ENCODE data around the gene HDAC4.

Gene HDAC4

DNA sequence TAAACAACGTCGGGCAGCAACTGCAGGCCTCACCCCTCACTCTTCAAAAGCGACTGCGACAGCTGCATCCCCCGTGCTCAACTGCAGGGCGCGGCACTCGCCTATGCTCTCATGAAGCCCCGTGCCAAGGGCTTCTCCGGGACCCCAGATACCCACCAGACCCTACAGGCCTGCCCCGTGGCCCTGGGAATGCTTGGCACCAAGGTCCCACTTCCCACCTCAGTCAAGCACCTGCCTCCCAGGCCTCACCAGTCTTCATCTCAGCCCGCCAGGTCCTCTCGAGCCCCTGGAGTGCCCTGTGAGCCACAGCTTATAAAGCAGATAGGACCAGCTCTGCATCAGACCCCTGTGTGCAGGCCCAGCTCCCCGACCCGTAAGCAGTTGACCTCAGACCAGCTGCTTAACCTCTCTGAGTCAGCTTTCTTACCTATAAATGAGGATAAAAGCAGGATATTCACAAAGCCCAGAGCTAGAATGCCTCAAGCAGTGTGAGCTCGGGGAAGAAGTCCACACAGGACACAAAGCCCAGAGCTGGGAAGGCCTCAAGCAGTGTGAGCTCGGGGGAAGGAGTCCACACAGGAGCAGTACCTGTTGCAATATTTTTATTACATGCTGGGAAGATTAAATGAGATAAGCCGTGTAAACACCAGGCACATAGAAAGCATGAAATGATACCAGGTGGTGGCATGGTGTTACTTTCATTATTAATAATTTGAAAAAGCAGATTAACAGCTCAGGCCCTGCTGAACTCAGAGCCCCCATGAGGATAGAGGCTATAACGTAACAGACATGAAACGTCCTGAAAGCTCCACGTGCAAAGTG, 96.9 kb downstream of the HDAC4 start:
- no peak overlapping the region for H3K27ac ChIP-seq
- no peak overlapping the region for H3K4me3 ChIP-seq

DNA sequence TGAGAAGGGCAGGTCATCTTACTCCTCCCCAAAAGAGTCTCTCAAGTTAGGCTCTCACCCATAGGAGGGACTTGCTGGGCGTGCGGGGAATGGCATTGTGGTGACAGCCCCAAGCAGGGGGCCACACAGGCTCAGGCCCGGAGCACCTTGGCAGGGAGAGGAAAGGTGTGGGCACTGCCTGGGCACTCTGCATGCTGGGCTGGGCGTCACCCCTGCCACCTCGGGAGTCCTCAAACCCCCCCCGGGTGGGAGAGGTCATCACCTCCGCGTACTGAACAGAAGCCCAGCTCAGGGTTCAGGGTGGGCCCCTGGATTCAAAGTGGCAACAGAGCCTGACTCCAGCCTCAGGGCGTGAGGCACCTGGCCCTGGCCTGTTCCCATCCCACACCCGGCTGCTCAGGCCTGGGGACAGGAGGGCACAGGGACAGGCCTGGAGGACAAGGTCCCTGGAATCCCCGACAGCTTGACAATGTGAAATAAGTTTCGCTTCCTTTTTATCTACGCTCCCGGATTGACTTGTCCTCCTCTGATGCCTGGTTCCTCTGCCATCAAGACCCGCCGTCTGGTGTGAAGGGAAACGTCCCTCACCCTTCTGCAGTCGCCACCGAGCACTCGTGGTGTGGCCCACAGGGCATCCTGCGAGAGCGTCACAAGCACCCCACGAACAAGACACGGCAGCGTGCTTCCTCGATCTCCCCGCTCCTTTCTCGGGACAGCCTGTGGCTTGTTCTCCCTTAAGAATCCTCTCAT, 97.8 kb downstream of the HDAC4 start:
- no peak overlapping the region for H3K4me3 ChIP-seq
- H3K27ac ChIP-seq, result no peak overlapping the region

DNA sequence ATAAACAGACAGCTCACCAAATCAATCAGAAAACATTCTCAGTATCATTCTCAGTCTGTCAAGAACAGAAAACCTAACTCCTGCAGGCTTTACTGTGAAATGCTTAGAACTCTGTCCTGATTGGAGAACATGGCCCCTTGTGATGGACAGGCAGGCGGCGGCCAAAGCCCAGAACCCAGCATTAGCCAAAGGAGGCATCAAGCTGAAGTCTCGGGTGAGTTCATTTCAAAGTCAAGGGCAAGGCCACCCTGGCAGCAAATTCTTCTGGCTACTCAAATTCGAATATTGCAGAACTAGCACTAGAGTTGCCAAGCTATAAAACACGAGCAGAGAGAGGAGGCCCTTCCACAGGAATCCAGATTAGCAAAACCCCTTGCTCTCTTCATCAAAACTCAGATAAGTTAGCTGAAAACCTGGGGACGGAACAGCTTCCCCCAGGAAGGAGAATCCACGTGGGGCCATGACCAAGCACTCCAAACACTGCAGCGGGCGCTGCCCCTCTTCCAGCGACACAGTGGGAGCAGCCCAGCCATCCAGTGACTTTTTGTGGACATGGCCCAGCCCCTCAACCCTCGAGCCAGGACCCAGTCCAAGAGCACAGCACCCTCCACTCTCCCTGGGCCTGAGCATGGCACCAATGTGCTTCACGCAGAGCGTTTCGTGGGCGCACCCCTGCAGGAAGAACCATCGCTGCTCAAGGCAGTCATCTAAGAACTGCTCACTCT, 98.6 kb downstream of the HDAC4 start:
- Histone ChIP-seq H3K4me3 (no peak overlapping the region), H3K27ac (no peak overlapping the region)

DNA sequence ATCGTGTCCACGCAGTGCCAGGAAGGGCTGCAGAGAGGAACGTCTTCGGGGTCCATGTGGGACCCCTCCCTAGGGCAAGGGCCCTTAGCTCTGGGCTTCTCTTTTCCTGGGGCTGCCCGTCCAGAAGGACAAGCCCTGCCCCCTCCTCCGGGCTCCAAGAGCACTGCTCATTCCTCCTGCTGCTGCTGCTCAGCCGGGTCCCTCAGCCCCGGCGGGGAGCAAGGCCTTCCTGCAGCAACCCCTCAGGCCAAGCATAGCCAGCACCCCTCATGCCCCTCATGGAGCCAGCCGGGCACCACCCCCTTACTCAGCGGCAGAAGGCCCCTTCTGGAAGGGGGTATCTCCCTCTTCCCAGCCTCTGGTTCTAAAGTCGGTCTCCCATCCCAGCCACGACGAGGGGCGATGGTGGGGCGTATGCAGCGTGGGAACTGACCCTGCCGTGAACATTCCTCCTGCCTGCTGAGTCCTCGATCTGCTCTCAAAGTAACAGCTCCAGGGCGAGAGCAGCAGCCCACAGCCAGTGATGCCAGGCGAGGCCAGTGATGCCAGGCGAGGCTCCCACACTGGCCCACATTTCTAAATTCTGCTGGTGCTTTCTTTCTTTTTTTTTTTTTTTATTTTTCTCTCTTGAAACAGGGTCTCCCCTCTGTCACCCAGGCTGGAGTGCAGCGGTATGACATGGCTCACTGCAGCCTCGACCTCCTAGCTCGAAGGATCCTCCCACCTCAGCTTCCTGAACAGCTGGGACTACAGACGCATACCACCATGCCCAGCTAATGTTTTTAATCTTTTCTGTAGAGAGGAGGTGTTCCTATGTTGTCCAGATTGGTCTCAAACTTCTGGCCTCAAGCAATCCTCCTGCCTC, 99.7 kb downstream of the HDAC4 start:
- no peak overlapping the region for H3K27ac ChIP-seq
- no peak overlapping the region for H3K4me3 ChIP-seq

DNA sequence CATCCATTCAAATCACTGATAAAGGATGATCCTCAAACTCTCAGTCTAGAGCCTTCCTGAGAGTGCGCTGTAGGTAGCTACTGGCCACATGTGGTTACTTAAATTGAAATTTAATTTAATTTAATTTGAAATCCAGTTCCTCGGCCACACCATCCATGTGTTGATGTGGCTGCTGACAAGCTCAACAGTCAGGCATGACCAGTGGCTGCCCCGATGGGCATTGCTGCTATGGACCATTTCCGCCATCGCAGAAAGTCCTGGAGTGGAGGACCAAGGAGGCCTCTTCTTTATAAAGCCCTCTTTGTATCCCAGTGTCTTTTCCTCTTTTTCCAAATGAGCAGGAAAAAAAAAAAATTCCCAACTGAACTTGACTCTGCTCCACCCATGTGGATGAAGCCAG, 100.6 kb downstream of the HDAC4 start:
- no peak overlapping the region for H3K27ac ChIP-seq

DNA sequence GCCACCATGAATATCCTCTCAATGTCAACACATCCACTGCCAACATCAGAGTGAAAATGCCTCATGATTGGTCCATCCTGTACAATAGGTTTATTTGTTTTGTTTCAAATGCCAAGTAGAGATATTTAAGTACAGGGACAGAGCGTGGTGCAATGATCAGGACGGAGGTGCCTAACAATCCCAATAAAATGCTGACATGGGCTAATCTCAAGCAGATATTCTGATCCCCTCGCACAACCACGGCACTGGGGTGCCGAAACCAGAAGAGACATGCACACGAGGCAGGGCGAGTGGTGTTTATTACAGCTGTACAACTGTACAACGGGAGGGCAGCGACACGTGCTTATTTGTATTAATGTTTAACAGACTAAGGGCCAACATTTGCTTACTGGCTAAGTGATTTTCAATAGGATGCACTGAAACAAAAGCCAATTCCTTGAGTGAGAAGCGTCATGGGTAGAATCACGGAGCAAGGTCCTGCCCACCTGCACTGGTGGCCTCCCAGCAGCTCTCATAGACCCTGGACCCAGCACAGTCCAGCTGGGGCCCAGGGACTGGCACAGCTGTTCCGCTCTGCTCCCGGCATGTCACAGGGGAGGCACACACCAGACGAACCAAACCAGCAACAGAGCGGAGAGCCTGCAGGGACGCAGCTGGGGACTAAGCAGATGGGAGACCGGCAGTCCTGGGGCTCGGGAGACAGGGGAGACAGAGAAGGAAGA, 101.4 kb downstream of the HDAC4 start:
- no peak overlapping the region for H3K4me3 ChIP-seq
- no peak overlapping the region for H3K27ac ChIP-seq

More for the DNA sequence above, 100.6 kb downstream of the HDAC4 start:
- no peak overlapping the region for H3K4me3 ChIP-seq

DNA sequence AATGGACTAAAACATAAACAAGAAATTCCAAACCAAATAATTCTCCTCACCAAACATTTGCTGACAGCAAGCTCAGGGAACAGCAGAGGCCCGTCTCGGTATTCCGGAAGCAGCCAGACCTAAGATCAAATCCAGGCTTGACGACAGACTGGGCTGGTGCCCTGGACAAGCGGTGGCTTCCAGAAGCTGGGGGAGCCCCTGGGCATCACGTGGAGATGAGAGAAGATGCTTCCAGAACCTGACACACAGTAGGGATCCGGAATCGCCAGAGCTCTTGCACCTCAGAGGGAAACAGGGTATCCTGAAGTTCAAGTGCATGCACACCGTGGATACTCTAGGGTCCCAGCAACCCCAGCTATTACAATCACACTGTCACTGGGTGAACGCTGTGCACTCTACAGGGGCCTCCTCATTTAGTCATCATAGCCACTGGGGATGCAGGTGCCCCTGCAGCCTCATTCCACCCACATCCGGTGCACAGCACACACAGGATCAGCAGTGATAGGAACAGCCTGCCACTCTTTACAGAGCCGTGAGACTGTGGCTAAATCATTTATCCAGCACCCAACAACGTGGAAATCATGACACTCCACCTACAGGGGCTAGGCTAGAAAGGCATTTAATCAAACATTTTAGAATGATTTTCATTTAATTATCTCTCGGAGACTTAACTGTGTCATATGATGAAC, 102.6 kb downstream of the HDAC4 start:
- H3K4me3 ChIP-seq, result no peak overlapping the region

DNA sequence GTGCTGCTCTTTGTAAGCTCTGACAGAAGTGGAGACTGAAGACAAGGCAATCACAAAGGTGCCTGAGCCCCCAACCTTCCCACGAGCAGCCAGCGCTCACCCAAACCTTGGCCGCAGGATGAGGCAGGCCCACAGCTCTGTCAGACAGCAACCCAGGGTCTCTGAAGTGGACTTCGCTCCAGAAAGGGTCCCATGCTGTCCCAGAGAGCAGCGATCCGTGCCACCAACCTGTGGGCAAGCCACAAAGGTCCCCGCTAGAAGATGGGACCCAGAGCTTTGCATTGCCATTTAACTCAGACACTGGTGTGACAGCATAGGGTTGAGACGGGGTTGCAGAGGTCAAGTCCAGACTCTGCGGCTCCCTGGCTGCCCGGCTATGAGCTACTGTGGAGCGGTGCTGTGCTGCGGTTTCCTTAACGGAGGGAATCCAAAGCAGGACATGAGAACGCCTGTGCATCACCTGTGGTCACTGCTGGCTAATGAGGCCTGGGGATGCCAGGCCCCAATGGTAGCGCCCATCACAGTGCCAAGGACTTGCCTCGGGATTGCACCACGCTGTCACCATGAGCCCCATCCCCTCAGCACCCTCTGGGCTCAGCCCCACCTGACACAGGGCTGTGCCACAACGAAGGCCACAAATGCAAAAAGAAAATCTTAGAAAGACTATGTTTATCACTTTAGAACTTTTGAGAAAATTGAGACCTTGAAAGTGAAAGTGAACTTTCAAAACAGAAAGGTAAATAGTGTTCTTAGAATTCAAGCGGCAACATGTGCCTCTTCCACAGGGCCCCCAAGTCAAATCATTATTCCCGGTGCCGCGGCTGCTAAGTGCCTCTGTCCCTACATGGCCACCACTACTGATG, 103.4 kb downstream of the HDAC4 start:
- Histone ChIP-seq H3K4me3 (no peak overlapping the region), H3K27ac (peak overlapping the region in 4 of 21 experiments; percentile 9 to 68 (median 47))

More for the DNA sequence above, 102.6 kb downstream of the HDAC4 start:
- H3K27ac ChIP-seq, result peak overlapping the region in 5 of 21 experiments; percentile 9 to 68 (median 47)

DNA sequence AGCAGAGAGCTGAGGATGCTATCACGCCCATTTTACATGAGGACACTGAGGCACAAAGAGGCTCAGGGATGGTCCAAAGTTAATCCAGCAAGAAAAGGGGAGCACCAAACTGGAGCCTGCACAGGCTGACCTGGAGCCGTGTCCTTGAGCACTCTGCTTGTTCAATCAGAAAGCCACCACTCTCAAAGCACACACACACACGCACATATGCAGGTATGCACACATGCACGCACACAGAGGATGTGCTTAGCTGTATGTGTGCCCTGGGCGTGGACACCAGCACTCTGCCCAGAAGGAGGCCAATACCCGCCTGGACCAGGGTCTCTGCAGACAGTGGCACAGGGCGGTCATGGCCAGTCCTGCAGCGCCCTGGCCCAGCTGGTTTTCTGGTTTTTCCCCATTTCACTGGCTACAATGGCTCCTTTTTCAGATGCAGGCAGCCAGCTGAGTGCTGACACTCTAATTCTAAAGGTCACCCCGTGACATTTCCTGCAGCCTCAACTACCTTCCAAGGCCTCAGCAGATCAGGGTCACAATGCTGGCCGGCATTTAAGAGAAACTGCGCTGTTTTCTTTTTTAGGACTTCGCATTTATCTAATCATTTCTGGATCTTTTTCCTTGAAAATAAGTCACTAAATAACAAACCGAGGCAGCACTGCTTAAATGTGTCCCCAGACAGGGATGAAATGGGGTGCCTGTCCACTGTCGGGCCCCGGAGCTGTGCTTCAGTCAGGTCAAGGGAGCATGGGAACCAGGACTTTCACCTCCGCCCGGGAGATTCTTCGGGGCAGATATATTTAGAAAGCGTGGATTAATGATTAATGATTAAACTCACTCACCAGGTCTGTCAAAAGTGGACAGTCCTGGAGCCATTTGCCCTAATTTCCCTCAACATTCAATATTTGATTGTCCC, 104.5 kb downstream of the HDAC4 start:
- no peak overlapping the region for H3K4me3 ChIP-seq
- peak overlapping the region in 4 of 21 experiments; percentile 3 to 42 (median 24) for H3K27ac ChIP-seq

DNA sequence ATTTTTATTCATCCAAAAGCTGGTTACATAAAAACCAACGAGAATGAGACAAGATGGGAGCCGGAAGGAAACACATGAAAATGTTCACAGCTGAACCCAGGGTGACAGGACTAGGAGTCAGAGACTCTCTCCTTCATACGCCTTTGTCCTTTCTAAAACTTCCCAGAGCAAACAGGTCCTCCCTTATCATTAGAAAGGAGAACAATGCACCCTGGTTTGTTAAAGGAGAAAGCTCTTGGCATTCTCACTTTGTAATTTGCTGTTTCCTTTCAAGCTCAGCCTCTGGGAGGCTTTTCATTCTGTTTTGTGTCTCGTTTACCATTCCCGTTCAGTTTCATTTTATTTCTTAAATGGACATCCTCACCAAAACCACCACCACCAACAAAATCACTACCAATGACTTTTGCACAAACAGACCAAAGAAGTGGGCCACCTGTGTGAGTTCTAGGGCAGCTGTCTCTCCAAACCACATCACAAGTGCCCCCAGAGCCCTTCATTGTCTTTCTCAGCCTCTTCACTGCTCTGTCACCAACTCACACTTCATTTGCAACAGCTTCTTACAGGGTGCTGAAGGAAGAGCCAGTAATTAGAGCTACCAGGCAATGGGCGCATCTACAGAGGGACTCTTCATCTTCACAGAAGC, 105.3 kb downstream of the HDAC4 start:
- peak overlapping the region in 4 of 21 experiments; percentile 3 to 58 (median 33) for H3K27ac ChIP-seq

DNA sequence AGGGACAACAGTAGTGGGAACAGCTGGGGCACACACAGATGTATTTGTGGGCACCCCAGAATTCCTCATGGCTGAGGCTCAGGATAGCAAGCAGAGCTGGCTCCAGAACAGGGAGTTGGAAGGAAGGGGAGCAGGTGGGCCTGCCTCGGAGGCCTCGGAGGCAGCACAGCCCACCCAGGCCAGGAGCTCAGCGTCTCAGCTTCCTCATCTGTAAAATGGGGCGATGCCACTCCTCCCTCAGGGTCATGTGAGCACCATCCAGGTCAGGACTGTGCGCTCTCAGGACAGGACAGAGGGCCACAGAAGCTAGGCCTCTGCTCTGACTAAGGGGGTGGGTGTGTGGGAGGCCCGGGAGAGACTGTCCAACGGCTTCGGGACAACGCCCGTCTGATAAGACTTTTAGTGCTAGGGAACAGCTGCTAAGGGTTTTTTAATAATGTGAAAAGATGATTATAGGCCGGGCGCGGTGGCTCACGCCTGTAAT, 106.2 kb downstream of the HDAC4 start:
- H3K27ac ChIP-seq, result peak overlapping the region in 2 of 21 experiments; percentile 1 to 23
- H3K4me3 ChIP-seq, result no peak overlapping the region

More for the DNA sequence above, 105.3 kb downstream of the HDAC4 start:
- H3K4me3 ChIP-seq, result no peak overlapping the region

DNA sequence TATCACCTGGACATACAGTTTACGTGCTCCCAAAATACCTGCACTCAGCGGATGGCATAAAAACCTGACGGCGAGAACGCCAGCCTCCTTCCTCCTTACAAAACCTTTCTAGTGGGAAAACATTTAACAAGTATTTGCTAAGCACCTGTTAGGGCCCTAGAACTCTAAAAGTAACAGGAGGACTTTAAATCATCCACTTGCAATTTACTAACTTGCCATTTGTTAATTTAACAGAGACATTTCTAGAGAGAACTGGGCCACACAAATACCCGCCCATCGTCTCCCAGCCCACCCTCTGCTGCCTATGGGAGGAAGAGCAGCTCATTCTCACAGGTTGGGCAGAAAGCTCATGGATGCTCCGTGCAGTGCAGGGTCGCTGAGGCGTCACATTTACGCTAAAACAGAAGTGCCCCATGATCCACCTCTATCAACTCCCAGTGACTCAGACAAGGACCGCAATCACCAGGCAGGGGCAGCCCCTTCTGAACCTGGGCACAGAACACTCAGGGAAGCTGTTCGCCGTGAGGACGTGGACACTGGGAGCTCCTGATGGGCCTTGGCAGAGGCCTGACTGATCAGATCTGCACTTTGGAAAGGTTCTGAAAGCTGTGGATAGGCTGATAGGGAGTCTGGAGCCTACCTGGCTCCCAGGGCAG, 106.9 kb downstream of the HDAC4 start:
- Histone ChIP-seq H3K4me3 (no peak overlapping the region), H3K27ac (peak overlapping the region in 2 of 21 experiments; percentile 1 to 23)

DNA sequence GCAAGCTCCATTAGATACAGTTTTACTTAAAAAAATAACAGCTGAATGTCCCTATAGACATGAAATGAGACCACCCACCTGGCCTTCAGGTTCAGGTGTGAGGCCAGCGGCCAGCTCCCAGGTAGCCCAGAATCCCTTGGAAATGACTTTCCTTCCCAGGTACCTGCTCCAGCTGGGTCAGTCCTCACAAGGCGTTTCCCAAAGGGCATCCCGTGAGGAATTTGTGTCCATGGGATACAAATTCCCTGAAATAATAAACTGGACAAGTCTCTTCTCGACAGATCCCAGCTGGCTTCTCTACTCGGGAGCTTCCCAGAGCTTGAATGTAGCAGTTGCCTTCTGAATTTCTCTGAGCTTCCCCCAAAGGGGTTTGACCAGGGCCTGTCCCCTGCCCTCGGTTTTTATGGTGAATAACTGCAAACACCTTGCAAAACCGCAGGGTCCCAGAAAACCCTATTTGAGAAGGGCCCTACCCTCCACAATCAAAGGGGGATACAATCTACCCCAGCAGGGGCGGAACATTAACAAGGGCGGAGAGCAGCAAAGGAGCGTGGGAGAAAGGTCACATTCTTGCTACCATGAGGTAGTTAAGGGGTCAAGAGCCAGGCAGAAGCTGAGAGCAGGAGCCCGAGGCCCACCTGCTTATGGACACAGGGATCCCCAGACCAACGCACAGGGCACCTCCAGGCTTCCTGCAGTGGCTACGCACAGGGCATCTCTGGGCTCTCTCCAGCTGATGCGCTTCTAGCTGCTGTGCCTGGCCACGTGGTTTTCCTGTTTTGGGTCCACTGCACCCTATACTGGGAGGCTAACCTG, 107.7 kb downstream of the HDAC4 start:
- H3K4me3 ChIP-seq, result no peak overlapping the region
- peak overlapping the region in 1 of 21 experiments; percentile 3 for H3K27ac ChIP-seq

DNA sequence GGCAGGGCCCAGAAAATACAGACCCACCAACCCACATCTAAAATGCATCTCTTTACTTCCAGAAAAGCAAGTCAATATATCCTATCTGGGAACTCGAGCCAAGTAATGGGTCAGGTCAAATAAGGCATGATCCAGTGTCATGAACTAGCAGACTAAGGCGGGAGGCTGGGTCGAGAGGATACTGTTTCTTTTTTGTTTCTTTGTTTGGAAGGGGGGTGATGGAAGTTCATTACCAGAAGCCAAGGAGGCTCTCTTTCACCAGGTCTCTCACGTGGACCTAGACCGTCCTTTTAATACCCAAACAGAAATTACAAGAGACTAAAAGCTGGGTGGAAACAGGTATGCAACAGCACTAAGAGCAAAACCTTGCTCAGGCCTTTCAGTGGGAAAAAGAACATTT, 108.3 kb downstream of the HDAC4 start:
- Histone ChIP-seq H3K4me3 (no peak overlapping the region), H3K27ac (peak overlapping the region in 1 of 21 experiments; percentile 21)

Measured in skin epidermis (tissue), 12 donors.